GM06990 (cell line): ENCODE measurements around the gene ZNF337.
"Not testable (repeated sequence)": the region's sequence is repeated elsewhere in the genome, so short reads cannot be mapped to it uniquely, and the experiment has no call there.

Source experiments
- DNase-seq: peaks from one replicate; pipeline ENCODE4 v3.0.0-alpha.2; 2011; ENCODE audit not compliant: insufficient read length; ENCODE audit errors: extremely low read depth
- H3K27me3 ChIP-seq: replicated peaks from 2 replicates; pipeline ENCODE4 v1.6.0; 2011; ENCODE audit warnings: low read length; ENCODE audit not compliant: control insufficient read depth, insufficient read depth
- H3K36me3 ChIP-seq: 2 replicates; pipeline ENCODE4 v1.5.1; 2011; ENCODE audit warnings: low read length; ENCODE audit not compliant: control insufficient read depth, insufficient read depth
- H3K4me3 ChIP-seq: replicated peaks from 2 replicates; pipeline ENCODE4 v1.5.1; 2011; ENCODE audit warnings: low read depth, mild to moderate bottlenecking, control low read depth, low read length
- TF ChIP-seq, protein P1 (sequence below): IDR thresholded peaks from 2 replicates; pipeline ENCODE4 v1.5.1; 2011; ENCODE audit warnings: low read length, control low read depth, mild to moderate bottlenecking, inconsistent platforms; ENCODE audit not compliant: insufficient read depth, poor library complexity, severe bottlenecking

ZNF337 gene

DNA sequence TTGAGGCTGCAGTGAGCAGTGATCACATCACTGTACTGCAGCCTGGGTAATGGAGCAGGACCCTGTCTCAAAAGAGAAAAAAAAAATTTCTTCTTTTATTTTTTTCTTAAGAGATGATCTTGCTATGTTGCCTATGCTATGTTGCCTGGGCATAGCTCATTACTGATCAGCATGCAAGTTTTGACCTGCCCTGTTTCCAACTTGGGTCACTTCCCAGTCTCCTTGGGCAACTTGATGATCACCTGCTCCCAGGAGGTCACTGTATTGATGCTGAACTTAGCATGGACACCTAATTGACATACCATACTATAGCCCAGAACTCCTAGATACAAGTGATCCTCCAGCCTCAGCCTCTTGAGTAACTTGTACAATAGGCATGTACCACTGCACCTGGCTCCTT is 42.2 kb downstream of the ZNF337 start:
- H3K27me3 ChIP-seq, result no peaks in the 10 kb centered on the region
- H3K36me3 ChIP-seq, result no peaks in the 10 kb centered on the region
- TF ChIP-seq, protein P1, sequence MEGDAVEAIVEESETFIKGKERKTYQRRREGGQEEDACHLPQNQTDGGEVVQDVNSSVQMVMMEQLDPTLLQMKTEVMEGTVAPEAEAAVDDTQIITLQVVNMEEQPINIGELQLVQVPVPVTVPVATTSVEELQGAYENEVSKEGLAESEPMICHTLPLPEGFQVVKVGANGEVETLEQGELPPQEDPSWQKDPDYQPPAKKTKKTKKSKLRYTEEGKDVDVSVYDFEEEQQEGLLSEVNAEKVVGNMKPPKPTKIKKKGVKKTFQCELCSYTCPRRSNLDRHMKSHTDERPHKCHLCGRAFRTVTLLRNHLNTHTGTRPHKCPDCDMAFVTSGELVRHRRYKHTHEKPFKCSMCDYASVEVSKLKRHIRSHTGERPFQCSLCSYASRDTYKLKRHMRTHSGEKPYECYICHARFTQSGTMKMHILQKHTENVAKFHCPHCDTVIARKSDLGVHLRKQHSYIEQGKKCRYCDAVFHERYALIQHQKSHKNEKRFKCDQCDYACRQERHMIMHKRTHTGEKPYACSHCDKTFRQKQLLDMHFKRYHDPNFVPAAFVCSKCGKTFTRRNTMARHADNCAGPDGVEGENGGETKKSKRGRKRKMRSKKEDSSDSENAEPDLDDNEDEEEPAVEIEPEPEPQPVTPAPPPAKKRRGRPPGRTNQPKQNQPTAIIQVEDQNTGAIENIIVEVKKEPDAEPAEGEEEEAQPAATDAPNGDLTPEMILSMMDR, result no peak
- no peak for DNase-seq
- H3K4me3 ChIP-seq, result no peak overlapping the region

DNA sequence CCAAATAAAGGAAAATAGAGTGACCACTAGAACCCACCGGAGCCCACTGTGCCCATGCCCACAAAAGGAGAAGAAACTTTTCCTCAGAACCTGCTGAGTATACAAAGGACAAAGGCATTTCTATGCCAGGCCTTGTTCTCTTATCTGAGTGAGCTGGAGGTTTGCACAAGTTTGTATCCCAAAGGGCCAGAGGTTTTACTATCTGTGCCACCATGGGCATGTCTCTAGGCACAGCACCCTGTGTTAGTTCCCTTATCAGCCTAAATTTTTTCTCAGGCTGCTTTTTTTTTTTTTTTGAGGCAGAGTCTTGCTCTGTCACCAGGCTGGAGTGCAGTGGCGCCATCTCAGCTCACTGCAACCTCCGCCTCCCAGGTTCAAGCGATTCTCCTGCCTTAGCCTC is 43.8 kb downstream of the ZNF337 start:
- not testable (repeated sequence) for H3K27me3 ChIP-seq, DNase-seq, H3K36me3 ChIP-seq, H3K4me3 ChIP-seq

- H3K4me3 ChIP-seq, result no peak overlapping the region
- TF ChIP-seq, protein P1, result no peak
- H3K36me3 ChIP-seq, result no peaks in the 10 kb centered on the region; the same call in 1 of the 2 replicates
- no peaks in the 10 kb centered on the region for H3K27me3 ChIP-seq
- DNase-seq, result no peak
Measured at GRCh38 chr20:25644814-25645213, 51.8 kb downstream of the ZNF337 start.

DNA sequence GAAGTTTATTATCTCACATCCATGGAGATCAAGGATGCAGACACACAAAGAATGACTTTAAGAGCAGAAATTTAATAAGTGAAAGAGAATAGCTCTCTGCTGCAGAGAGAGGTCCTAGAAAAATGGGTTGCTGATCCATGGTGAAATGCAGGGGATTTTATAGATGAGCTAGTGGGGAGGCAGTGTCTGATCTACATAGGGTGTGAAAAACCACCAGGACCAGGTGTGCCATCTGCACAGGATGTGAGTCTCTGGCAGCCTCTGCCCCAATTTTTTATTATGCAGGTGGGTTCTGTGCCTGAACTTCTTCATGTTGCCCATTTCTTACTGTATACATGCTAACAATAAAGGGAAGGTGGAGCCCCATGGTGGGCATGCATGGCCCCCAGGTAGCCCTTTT is 52.9 kb downstream of the ZNF337 start:
- no peak for DNase-seq
- no peaks in the 10 kb centered on the region; the same call in 1 of the 2 replicates for H3K36me3 ChIP-seq
- TF ChIP-seq, protein P1, result no peak

GRCh38 chr20:25637247-25637646 is 59.4 kb downstream of the ZNF337 start:
- TF ChIP-seq, protein P1, result no peak
- no peaks in the 10 kb centered on the region for H3K27me3 ChIP-seq
- H3K36me3 ChIP-seq, result no peaks in the 10 kb centered on the region
- H3K4me3 ChIP-seq, result no peak overlapping the region
- no peak for DNase-seq

More for the DNA sequence above, 52.9 kb downstream of the ZNF337 start:
- Histone ChIP-seq H3K4me3 (no peak overlapping the region), H3K27me3 (no peaks in the 10 kb centered on the region)

GRCh38 chr20:25632940-25633790 is 63.5 kb downstream of the ZNF337 start:
- Histone ChIP-seq H3K36me3 (no peaks in the 10 kb centered on the region), H3K4me3 (no peak overlapping the region), H3K27me3 (no peaks in the 10 kb centered on the region)
- TF ChIP-seq, protein P1, result no peak
- no peak for DNase-seq

DNA sequence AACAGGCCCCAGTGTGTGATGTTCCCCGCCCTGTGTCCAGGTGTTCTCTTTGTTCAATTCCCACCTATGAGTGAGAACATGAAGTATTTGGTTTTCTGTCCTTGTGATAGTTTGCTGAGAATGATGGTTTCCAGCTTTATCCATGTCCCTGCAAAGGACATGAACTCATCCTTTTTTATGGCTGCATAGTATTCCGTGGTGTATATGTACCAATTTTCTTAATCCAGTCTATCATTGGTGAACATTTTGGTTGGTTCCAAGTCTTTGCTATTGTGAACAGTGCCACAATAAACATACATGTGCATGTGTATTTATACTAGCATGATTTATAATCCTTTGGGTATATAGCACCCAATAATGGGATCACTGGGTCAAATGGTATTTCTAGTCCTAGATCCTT is 66.0 kb downstream of the ZNF337 start:
- not testable (repeated sequence) for DNase-seq

More for the DNA sequence above, 66.0 kb downstream of the ZNF337 start:
- not testable (repeated sequence) for H3K27me3 ChIP-seq, H3K4me3 ChIP-seq, H3K36me3 ChIP-seq
